Ishikawa (cell line): ENCODE results near the gene ADGRG3.

Experiments used
- EGR1 ChIP-seq: IDR thresholded peaks from 2 replicates; pipeline ENCODE4 v1.6.1; 2012
- FOXM1 ChIP-seq: IDR thresholded peaks from 2 replicates; pipeline ENCODE4 v1.6.1; 2012; ENCODE audit warnings: low read depth, borderline replicate concordance
- REST ChIP-seq: IDR thresholded peaks from 2 replicates; pipeline ENCODE4 v1.6.1; 2012; ENCODE audit warnings: low read depth, mild to moderate bottlenecking

GRCh38 chr16:57643910-57644309 is 24.2 kb upstream of the ADGRG3 start:
- TF ChIP-seq FOXM1 (no peak), REST (no peak), EGR1 (no peak)
